ENCODE data around the gene E2F1. TPM values are rescaled to one million over a fixed set of nuclear protein-coding genes. Genes with fewer than 3 reads are reported as not detected.

Gene E2F1
- total RNA-seq, 3 donors from 2014 or later (not counting 1 experiment from before 2014, with no cell fraction given): 4.6 to 5.6 (median 4.7) TPM

DNA sequence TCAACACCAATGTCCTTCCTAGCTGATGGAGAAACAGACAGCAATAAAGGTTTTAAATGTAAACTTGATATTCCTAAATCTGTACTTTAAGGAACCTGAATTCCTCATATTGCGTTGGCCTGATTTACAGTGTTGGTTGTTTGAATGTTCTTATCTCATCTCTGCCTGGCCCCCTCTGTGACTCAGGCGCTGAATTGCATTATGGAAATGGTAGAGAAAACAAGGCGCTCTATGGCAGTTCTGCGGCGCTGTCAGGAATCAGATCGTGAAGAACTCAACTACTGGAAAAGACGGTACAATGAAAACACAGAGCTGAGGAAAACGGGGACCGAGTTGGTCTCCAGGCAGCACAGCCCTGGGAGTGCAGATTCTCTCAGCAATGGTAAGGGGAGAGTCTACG is 56.7 kb downstream of the E2F1 start:
- Mint-ChIP-seq H3K27me3 (ENCODE audit: low read depth in 2 of 2) (no peaks in the 10 kb centered on the region), H3K4me3 (no peak overlapping the region), H3K9me3 (no peaks in the 10 kb centered on the region), H3K27ac (no peak overlapping the region), H3K4me1 (peaks cover 10 to 12% of the 10 kb centered on the region in 2 donors), H3K36me3 (peaks cover 9% of the 10 kb centered on the region)
- WGBS (ENCODE audit: insufficient coverage): 98% methylated on average over 10 of the region's 10 CpGs
- H3K36me3 ChIP-seq (ENCODE audit: control insufficient read depth, insufficient read depth, low read length): peaks cover 27% of the 10 kb centered on the region
- intact Hi-C loops (cut with micrococcal nuclease): no loop called here
- H3K27me3 ChIP-seq (ENCODE audit: control insufficient read depth, insufficient read depth, low read length): no peaks in the 10 kb centered on the region
- TF ChIP-seq, protein P1, sequence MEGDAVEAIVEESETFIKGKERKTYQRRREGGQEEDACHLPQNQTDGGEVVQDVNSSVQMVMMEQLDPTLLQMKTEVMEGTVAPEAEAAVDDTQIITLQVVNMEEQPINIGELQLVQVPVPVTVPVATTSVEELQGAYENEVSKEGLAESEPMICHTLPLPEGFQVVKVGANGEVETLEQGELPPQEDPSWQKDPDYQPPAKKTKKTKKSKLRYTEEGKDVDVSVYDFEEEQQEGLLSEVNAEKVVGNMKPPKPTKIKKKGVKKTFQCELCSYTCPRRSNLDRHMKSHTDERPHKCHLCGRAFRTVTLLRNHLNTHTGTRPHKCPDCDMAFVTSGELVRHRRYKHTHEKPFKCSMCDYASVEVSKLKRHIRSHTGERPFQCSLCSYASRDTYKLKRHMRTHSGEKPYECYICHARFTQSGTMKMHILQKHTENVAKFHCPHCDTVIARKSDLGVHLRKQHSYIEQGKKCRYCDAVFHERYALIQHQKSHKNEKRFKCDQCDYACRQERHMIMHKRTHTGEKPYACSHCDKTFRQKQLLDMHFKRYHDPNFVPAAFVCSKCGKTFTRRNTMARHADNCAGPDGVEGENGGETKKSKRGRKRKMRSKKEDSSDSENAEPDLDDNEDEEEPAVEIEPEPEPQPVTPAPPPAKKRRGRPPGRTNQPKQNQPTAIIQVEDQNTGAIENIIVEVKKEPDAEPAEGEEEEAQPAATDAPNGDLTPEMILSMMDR (IDR thresholded peaks at IDR 0.05): no peak
- peaks cover 7% of the 10 kb centered on the region for H3K4me1 ChIP-seq (ENCODE audit: control insufficient read depth, insufficient read depth, low read length)
- ATAC-seq: no peak
- no peaks in the 10 kb centered on the region for H3K9me3 ChIP-seq (ENCODE audit: control insufficient read depth, insufficient read depth, low read length)
- H3K27ac ChIP-seq (ENCODE audit: low read length): no peak overlapping the region
- DNase-seq: no peak
- H3K4me3 ChIP-seq (ENCODE audit: low read length): no peak overlapping the region

DNA sequence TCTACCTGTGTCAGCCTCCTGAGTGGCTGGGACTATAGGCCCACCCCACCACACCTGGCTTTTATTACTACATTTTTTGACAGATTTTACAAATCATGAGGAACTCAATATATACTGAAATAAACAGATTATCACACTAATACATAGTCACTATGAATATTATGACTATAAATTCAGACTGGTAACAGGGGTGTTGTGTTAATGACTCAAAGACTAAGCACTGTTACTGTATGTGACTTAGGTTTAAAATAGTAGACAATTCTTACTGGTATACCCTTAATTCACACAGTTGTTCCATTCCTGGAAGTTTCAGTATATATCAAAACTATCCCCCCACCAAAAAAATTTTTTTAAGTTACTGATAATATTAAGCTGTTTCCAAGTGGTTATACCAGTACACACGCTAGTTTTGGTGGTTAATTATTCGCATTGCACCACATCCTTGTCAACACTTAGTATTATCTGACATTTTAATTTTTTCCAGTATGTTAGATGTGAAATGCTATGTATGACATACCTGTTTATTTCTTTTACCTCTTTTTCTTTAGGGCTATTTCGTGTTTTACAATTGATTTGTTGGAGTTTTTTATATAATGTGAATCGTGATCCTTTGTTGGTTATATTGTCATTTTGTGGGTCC is 58.5 kb downstream of the E2F1 start:
- H3K36me3 ChIP-seq (ENCODE audit: control insufficient read depth, insufficient read depth, low read length): peaks cover 28% of the 10 kb centered on the region
- Mint-ChIP-seq H3K4me3 (no peak overlapping the region), H3K27ac (peak overlapping the region in 1 of 2 donors; percentile 7), H3K9me3 (no peaks in the 10 kb centered on the region), H3K27me3 (ENCODE audit: low read depth in 2 of 2) (no peaks in the 10 kb centered on the region), H3K4me1 (peaks cover 20 to 22% of the 10 kb centered on the region in 2 donors), H3K36me3 (peaks cover 9% of the 10 kb centered on the region)
- no peaks in the 10 kb centered on the region for H3K27me3 ChIP-seq (ENCODE audit: control insufficient read depth, insufficient read depth, low read length)
- H3K27ac ChIP-seq (ENCODE audit: low read length): no peak overlapping the region
- intact Hi-C loops (cut with micrococcal nuclease): no loop called here
- TF ChIP-seq, protein P1 (IDR thresholded peaks at IDR 0.05): no peak
- no peak overlapping the region for H3K4me3 ChIP-seq (ENCODE audit: low read length)
- ATAC-seq (no peak), DNase-seq (no peak)
- H3K9me3 ChIP-seq (ENCODE audit: control insufficient read depth, insufficient read depth, low read length): no peaks in the 10 kb centered on the region
- peaks cover 13% of the 10 kb centered on the region for H3K4me1 ChIP-seq (ENCODE audit: control insufficient read depth, insufficient read depth, low read length)
- WGBS (ENCODE audit: insufficient coverage): 83% methylated on average over 1 of the region's 4 CpGs

DNA sequence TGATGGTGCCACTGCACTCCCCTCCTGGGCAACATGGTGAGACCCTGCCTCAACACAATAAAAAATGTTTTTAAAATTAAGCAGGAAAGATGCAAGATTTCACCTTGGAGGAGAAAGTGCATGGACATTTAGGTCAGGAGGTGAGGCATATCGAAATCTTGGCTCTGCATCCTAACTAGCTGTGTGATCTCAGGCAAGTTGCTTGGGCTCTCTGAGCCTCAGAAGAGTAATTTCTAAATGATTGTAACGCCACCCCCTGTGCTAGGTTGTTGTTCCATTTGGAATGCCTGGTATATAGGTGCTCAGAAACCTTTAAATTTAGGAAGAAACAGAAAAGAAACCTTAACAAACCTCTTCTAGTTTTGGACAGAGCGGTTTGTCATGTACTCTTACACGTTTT is 60.0 kb downstream of the E2F1 start:
- DNase-seq: no peak
- Mint-ChIP-seq H3K27ac (peak overlapping the region in 1 of 2 donors; percentile 16), H3K27me3 (ENCODE audit: low read depth in 2 of 2) (no peaks in the 10 kb centered on the region), H3K4me1 (peaks cover 20 to 22% of the 10 kb centered on the region in 2 donors), H3K4me3 (no peak overlapping the region), H3K9me3 (no peaks in the 10 kb centered on the region), H3K36me3 (peaks cover 9% of the 10 kb centered on the region)
- no peaks in the 10 kb centered on the region for H3K27me3 ChIP-seq (ENCODE audit: control insufficient read depth, insufficient read depth, low read length)
- TF ChIP-seq, protein P1 (IDR thresholded peaks at IDR 0.05): no peak
- no peak for ATAC-seq
- H3K27ac ChIP-seq (ENCODE audit: low read length): no peak overlapping the region
- no peak overlapping the region for H3K4me3 ChIP-seq (ENCODE audit: low read length)
- peaks cover 25% of the 10 kb centered on the region for H3K36me3 ChIP-seq (ENCODE audit: control insufficient read depth, insufficient read depth, low read length)
- intact Hi-C loops (cut with micrococcal nuclease): no loop called here
- WGBS (ENCODE audit: insufficient coverage): 96% methylated on average over 4 of the region's 4 CpGs
- H3K4me1 ChIP-seq (ENCODE audit: control insufficient read depth, insufficient read depth, low read length): peaks cover 13% of the 10 kb centered on the region
- H3K9me3 ChIP-seq (ENCODE audit: control insufficient read depth, insufficient read depth, low read length): no peaks in the 10 kb centered on the region

Other genes with a start within 250 kb of the E2F1 start
- gene SNTA1, start 242.6 kb downstream of the E2F1 start, total RNA-seq: 1 to 10 TPM; 1.2 to 2.4 (median 1.8) TPM
- gene CBFA2T2, start 196.3 kb downstream of the E2F1 start, total RNA-seq: 10 to 100 TPM; 16.5 to 27.5 (median 18.5) TPM
- gene C20orf144, start 24.1 kb downstream of the E2F1 start, total RNA-seq: under 1 TPM; 0.25 to 0.41 (median 0.33) TPM
- gene ACTL10, start 19.4 kb downstream of the E2F1 start, total RNA-seq: 1 to 10 TPM in 2 of 3 donors, under 1 TPM in 1; 0.80 to 2.2 (median 1.1) TPM
- 10 to 100 TPM in 2 of 3 donors, 1 to 10 TPM in 1; 9.7 to 18.1 (median 13.4) TPM for gene NECAB3, start 12.0 kb downstream of the E2F1 start, total RNA-seq
- gene PXMP4, start 33.9 kb upstream of the E2F1 start, total RNA-seq: 1 to 10 TPM; 4.7 to 6.6 (median 6.2) TPM
- gene ZNF341, start 45.6 kb upstream of the E2F1 start, total RNA-seq: 1 to 10 TPM; 3.6 to 5.1 (median 4.3) TPM
- 10 to 100 TPM; 63.7 to 74.0 (median 70.0) TPM for gene CHMP4B, start 125.0 kb upstream of the E2F1 start, total RNA-seq

Measured in natural killer cell (primary cell).